GM18526 (cell line): ENCODE data around the gene ETF1.

ENCODE experiments used
- POLR2A ChIP-seq: IDR thresholded peaks from 3 replicates; pipeline ENCODE4 v1.6.1; 2011; ENCODE audit not compliant: insufficient read length; ENCODE audit errors: extremely low read depth

Gene ETF1

GRCh38 chr5:138543730-138544104, 681 bp upstream of the ETF1 start:
- TF ChIP-seq POLR2A = no peak

- no peak for TF ChIP-seq POLR2A
These were observed 668 bp downstream of the ETF1 start for GRCh38 chr5:138542180-138542955.

DNA sequence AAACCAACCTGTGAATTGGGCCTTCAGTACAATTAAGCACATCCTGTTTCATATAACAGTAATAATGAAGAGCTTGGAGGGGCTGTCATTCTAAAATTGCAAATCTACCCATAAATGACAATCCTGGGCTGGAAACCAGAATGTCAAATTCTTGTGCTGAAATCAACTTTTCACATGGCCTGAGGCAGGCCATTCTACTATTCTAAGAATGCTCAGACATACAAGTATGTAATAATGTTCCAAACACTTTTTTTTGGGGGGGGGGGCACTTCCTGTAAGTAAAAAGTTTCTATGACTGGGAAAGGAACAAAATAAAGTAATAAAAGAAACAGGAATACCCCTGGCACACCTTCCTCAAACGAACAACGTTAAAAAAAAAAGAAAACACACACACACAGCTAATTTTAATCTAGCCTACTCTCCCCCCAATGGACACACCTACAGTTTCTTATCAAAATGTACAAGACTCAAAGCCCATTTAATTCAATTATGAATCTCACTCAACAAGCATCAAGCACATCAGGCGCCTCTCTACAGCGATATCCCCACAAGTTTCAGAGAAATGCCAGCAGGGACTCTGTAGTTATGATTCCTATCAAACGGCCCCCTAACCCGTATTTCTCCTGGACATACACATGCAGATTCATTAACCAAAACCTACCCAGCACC, 1.4 kb downstream of the ETF1 start:
- TF ChIP-seq POLR2A = no peak

DNA sequence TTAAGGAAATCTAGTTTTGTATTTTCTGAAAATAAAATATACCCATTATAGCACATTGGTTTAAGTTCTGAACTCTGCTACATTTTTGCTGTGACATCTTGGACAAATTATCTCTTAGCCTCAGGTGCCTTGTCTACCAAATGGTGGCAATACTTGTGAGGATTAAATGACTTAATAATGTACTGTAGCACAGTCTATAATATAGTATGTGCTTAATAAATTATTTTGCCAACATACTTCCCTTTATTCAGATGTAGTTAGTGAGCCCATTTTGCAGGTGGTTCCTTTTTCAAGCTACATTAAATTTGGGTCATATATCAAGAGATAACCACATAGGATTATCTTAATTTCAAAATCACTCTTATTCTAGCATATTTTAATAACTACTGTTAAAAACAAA, 3.2 kb downstream of the ETF1 start:
- no peak for TF ChIP-seq POLR2A

DNA sequence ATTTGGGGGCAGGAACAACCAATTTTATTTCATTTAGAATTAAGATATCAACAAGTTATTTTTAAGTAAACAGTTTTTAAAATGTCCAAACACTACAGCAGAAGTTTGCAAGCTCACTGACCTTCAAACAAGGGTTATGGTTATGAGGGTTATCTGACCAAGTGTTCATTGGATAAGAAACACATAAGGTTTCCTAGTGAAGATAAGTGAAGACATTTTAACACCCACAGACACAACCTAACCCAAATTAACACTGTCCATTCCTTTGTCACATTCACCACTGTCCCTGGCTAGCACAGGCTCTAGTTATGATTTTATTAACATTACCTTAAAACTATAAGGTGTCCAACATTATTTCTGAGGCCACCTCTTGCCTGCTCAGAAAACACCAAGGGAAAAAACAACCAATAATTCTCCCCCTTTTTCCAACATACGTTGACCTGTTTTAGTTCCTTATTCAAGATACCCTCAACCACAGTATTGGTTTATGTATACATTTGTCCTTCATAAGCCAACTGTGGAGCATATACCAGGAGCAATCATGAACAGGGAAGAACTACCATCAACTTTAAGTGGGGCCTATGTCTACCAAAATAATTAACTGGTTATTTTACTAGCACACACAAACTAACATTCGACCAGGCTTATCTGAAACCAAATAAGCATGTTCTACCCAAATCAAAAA, 4.0 kb downstream of the ETF1 start:
- TF ChIP-seq POLR2A = no peak

DNA sequence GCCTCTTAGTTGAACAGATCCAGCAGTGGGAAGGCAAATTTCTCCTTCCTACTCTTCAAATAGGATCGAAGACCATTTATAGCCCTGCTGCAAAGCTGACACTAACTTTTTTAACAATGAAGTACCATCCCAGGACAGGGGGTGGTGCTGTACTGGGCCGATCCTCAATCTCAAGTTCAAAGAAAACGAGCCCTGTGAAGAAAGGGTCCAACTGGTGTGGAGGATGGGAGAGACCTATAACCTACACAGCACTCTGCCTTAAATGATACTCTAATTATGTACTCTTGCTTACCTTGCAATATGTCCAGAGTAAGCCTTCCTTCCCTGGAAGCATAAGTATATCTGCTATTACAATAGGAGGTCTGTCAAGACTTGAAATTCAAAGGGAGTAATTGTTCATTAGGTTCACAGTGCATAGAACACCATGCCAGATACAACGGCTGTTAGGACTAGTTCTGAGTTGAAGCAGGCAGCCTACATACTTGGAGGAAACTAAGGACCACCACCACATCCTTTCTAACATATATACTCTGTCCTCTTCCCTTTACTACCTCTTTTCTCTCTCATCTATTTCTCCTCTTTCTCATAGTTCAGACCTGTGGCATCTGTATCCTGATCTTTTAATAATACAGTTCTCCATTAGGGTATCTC, 6.2 kb downstream of the ETF1 start:
- TF ChIP-seq POLR2A = no peak

- TF ChIP-seq POLR2A = no peak
These were observed 6.8 kb downstream of the ETF1 start for GRCh38 chr5:138536215-138536614.

DNA sequence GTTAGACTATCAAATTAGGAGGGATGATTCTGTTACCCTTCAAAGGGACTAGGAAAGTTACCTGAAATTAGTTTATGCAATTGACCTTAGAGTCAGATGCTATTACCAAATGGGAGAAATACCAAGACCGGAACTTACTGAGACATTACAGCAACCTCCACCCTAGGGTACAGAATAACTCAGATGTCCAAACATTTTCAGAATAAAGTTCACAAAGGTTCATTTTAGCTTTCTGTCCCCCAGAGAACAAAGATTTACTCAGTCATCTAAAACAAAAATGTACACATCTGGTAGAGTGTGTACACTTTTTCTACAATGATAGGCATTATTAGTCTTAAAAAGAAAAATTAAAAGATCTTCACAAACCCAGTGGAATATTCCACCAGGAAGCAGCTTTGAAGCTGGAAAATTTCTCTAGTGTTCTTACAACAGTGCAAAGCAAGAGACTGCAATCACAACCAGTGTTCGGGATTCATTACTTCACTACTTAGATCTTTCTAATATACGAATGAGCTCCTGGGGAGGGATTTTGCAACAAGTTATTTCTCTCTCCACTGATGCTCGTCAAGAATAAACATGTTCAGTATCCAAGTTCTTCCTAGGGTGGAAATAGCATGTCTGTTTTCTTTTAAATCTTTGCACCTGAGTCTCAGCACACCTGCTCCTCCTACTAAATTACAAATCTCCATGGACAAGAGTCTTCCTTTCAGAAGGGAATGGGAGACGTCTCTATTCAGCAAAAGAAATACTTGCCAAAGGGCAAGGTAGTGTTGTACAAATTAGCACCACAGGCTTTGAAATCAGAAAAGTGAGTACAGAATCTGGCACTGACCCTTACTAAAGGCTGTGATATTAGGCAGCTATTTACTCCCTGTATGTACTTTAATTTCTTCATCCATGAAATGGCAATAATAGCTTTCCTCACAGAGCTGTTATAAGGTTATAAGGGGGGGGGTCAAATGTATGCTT, 8.8 kb downstream of the ETF1 start:
- no peak for TF ChIP-seq POLR2A

- no peak for TF ChIP-seq POLR2A
These were observed 13.2 kb downstream of the ETF1 start for GRCh38 chr5:138529812-138530211.

GRCh38 chr5:138528744-138529469, 14.1 kb downstream of the ETF1 start:
- no peak for TF ChIP-seq POLR2A

- TF ChIP-seq POLR2A = no peak
These were observed 14.8 kb downstream of the ETF1 start for GRCh38 chr5:138528208-138528607.

- no peak for TF ChIP-seq POLR2A
These were observed 15.9 kb downstream of the ETF1 start for GRCh38 chr5:138527170-138527569.

DNA sequence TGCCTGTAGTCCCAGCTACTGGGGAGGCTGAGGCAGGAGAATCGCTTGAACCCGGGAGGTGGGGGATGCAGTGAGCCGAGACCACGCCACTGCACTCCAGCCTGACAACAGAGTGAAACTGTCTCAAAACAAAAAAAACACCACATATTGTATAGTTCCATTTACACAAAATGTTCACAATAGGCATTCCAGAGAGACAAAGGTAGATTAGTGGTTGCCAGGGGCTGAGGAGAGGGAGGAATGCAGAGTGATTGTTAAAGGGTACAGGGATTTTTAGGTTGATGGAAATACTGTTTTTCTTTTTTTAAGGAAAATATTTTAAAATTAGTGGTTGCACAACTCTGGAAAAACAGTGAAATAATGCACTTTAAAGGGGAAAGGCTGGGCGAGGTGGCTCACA, 19.6 kb downstream of the ETF1 start:
- no peak for TF ChIP-seq POLR2A

GRCh38 chr5:138520971-138521370, 22.1 kb downstream of the ETF1 start:
- TF ChIP-seq POLR2A = no peak
